Measurements from ENCODE around the gene GPLD1.

The GPLD1 gene

DNA sequence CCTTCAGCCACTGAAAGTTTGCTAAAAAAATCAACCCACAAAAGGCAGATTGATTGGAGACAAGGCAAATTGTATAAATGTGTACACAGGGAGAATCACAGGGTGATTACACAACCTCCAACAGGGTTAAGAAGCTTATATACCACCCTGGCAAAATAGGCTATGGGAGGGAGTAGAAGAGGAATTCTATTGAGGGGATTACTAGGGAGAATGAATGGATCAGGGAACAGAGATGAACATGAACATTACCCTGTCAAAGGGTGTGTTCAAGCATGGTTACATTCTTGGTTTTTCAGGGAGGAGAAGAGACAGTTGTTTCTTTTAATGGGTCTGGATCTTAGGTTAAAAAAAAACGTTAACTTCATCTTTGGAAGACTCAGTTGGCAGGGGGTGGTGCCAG lies 91.7 kb downstream of the GPLD1 start:
- ChIA-PET POLR2A (no interaction called here), CTCF (interaction anchor here (0.6 kb wide), 1 partner anchor 38 kb away, joined by 3 read pairs; no protein-coding TSS in a partner anchor)
- no peak for DNase-seq (ENCODE audit: extremely low spot score)
- TF ChIP-seq TARDBP (IDR thresholded peaks at IDR 0.05) (no peak), BHLHE40 (IDR thresholded peaks at IDR 0.05; ENCODE audit: borderline replicate concordance) (no peak), LEF1 (IDR thresholded peaks at IDR 0.05; ENCODE audit: borderline replicate concordance) (no peak), CTBP1 (IDR thresholded peaks at IDR 0.05; ENCODE audit: borderline replicate concordance) (no peak), ARNT (IDR thresholded peaks at IDR 0.05) (no peak), SP1 (IDR thresholded peaks at IDR 0.05) (no peak), PKNOX1 (IDR thresholded peaks at IDR 0.05) (no peak), HDGF (IDR thresholded peaks at IDR 0.05; ENCODE audit: borderline replicate concordance) (no peak)

GRCh38 chr6:24396824-24397223 lies 92.6 kb downstream of the GPLD1 start:
- ChIA-PET POLR2A (no interaction called here), CTCF (no interaction called here)
- TF ChIP-seq BHLHE40 (IDR thresholded peaks at IDR 0.05; ENCODE audit: borderline replicate concordance) (no peak), FOXK2 (IDR thresholded peaks at IDR 0.05) (no peak), L3MBTL2 (conservative IDR thresholded peaks at IDR 0.05) (no peak), PKNOX1 (IDR thresholded peaks at IDR 0.05) (no peak), SP1 (IDR thresholded peaks at IDR 0.05) (no peak), TARDBP (IDR thresholded peaks at IDR 0.05) (no peak), CTBP1 (IDR thresholded peaks at IDR 0.05; ENCODE audit: borderline replicate concordance) (no peak), ZNF384 (IDR thresholded peaks at IDR 0.05) (no peak), LEF1 (IDR thresholded peaks at IDR 0.05; ENCODE audit: borderline replicate concordance) (no peak), FOXA1 (IDR thresholded peaks at IDR 0.05) (no peak), ELF4 (IDR thresholded peaks at IDR 0.05) (no peak), NFRKB (IDR thresholded peaks at IDR 0.05) (no peak), FOXM1 (IDR thresholded peaks at IDR 0.05; ENCODE audit: borderline replicate concordance) (no peak)
- no peak for DNase-seq (ENCODE audit: extremely low spot score)

GRCh38 chr6:24394780-24395437 lies 94.5 kb downstream of the GPLD1 start:
- POLR2A ChIA-PET = no interaction called here
- DNase-seq (ENCODE audit: extremely low spot score) = no peak
- CTCF ChIA-PET = interaction anchor here (1.0 kb wide), 1 partner anchor 34 kb away, joined by 3 read pairs; no protein-coding TSS in a partner anchor
- no peak for TF ChIP-seq LEF1 (IDR thresholded peaks at IDR 0.05; ENCODE audit: borderline replicate concordance)
- no peak for TF ChIP-seq ARNT (IDR thresholded peaks at IDR 0.05)
- TF ChIP-seq L3MBTL2 (conservative IDR thresholded peaks at IDR 0.05) = no peak
- no peak for TF ChIP-seq BHLHE40 (IDR thresholded peaks at IDR 0.05; ENCODE audit: borderline replicate concordance)
- no peak for TF ChIP-seq PKNOX1 (IDR thresholded peaks at IDR 0.05)
- no peak for TF ChIP-seq ZNF384 (IDR thresholded peaks at IDR 0.05)
- TF ChIP-seq FOXK2 (IDR thresholded peaks at IDR 0.05) = no peak
- TF ChIP-seq FOXA1 (IDR thresholded peaks at IDR 0.05) = no peak
- no peak for TF ChIP-seq ELF4 (IDR thresholded peaks at IDR 0.05)
- TF ChIP-seq FOXM1 (IDR thresholded peaks at IDR 0.05; ENCODE audit: borderline replicate concordance) = no peak
- no peak for TF ChIP-seq NFRKB (IDR thresholded peaks at IDR 0.05)
- no peak for TF ChIP-seq HDGF (IDR thresholded peaks at IDR 0.05; ENCODE audit: borderline replicate concordance)
- no peak for TF ChIP-seq CTBP1 (IDR thresholded peaks at IDR 0.05; ENCODE audit: borderline replicate concordance)

- ChIA-PET CTCF (no interaction called here), POLR2A (no interaction called here)
- DNase-seq (ENCODE audit: extremely low spot score) = no peak
- TF ChIP-seq FOXA1 (IDR thresholded peaks at IDR 0.05) = no peak
- no peak for TF ChIP-seq SP1 (IDR thresholded peaks at IDR 0.05)
- no peak for TF ChIP-seq TARDBP (IDR thresholded peaks at IDR 0.05)
- no peak for TF ChIP-seq FOXM1 (IDR thresholded peaks at IDR 0.05; ENCODE audit: borderline replicate concordance)
- no peak for TF ChIP-seq SUZ12 (IDR thresholded peaks at IDR 0.05)
- no peak for TF ChIP-seq PKNOX1 (IDR thresholded peaks at IDR 0.05)
- TF ChIP-seq BHLHE40 (IDR thresholded peaks at IDR 0.05; ENCODE audit: borderline replicate concordance) = no peak
- no peak for TF ChIP-seq HDGF (IDR thresholded peaks at IDR 0.05; ENCODE audit: borderline replicate concordance)
- no peak for TF ChIP-seq NFRKB (IDR thresholded peaks at IDR 0.05)
- no peak for TF ChIP-seq LEF1 (IDR thresholded peaks at IDR 0.05; ENCODE audit: borderline replicate concordance)
- no peak for TF ChIP-seq CTBP1 (IDR thresholded peaks at IDR 0.05; ENCODE audit: borderline replicate concordance)
- no peak for TF ChIP-seq ELF4 (IDR thresholded peaks at IDR 0.05)
- no peak for TF ChIP-seq L3MBTL2 (conservative IDR thresholded peaks at IDR 0.05)
- no peak for TF ChIP-seq ARNT (IDR thresholded peaks at IDR 0.05)
- no peak for TF ChIP-seq FOXK2 (IDR thresholded peaks at IDR 0.05)
- no peak for TF ChIP-seq ZNF384 (IDR thresholded peaks at IDR 0.05)
These were observed 95.2 kb downstream of the GPLD1 start for GRCh38 chr6:24394061-24394779.

DNA sequence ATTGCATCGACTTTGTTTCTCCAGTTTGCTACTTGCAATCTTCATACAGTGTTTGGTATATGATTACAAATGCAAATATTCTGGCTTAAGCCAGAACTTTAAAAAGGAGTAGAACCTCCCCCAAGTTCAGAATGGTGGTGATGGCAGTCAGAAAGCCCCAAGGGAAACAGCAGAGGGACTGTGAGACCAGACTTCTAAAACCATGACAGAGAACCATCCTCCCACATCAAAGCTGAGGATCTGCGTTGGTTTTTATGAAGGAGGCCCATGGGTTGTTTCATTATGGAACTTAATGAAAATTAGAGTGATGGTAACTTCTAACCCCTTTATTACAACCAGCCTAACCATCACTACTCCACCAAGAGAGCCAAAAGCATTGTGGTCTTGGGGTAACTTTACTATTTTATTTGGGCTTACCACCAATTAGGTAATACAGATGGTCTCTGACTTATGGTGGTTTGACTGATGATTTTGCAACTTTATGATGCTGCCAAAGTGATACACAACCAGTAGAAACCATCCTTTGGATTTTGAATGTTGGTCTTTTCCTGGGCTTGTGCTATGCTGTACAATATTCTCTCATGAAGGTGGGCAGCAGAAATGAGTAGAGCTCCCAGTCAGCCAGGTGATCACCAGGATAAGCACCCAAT lies 97.5 kb downstream of the GPLD1 start:
- CTCF ChIA-PET = interaction anchor here (1.2 kb wide), 1 partner anchor 109 kb away, joined by 7 read pairs; no protein-coding TSS in a partner anchor
- POLR2A ChIA-PET = no interaction called here
- TF ChIP-seq CTBP1 (IDR thresholded peaks at IDR 0.05; ENCODE audit: borderline replicate concordance) = no peak
- TF ChIP-seq L3MBTL2 (conservative IDR thresholded peaks at IDR 0.05) = no peak
- TF ChIP-seq ZNF384 (IDR thresholded peaks at IDR 0.05) = no peak
- no peak for TF ChIP-seq SUZ12 (IDR thresholded peaks at IDR 0.05)
- TF ChIP-seq LEF1 (IDR thresholded peaks at IDR 0.05; ENCODE audit: borderline replicate concordance) = no peak
- no peak for TF ChIP-seq BHLHE40 (IDR thresholded peaks at IDR 0.05; ENCODE audit: borderline replicate concordance)
- no peak for TF ChIP-seq ARNT (IDR thresholded peaks at IDR 0.05)
- DNase-seq (ENCODE audit: extremely low spot score) = no peak
